Middle frontal gyrus (tissue), 1 donor: ENCODE results near the gene DAPK1.

ENCODE experiments used
- DNase-seq: peaks from one replicate; pipeline ENCODE4 v3.0.0-alpha.2; 2015; ENCODE audit warnings: low spot score; ENCODE audit errors: extremely low spot score

DAPK1 gene

GRCh38 chr9:87497604-87498045 is at the start of gene DAPK1:
TSS of gene DAPK1 (plus strand) at chr9:87497867. CDS start at chr9:87499078, 1,211 bp downstream.
- no peak for DNase-seq

GRCh38 chr9:87451149-87451548 is 46.5 kb upstream of the DAPK1 start:
- DNase-seq, result no peak

- no peak for DNase-seq
Observed at GRCh38 chr9:87455407-87455806, 42.3 kb upstream of the DAPK1 start.

- DNase-seq, result no peak
Observed at GRCh38 chr9:87461256-87461655, 36.4 kb upstream of the DAPK1 start.

- no peak for DNase-seq
Observed at GRCh38 chr9:87464110-87464991, 33.3 kb upstream of the DAPK1 start.

- DNase-seq, result no peak
Observed at GRCh38 chr9:87464992-87465378, 32.7 kb upstream of the DAPK1 start.

- no peak for DNase-seq
Observed at GRCh38 chr9:87465816-87466215, 31.9 kb upstream of the DAPK1 start.

GRCh38 chr9:87467187-87467586 is 30.5 kb upstream of the DAPK1 start:
- DNase-seq, result no peak

GRCh38 chr9:87469793-87470465 is 27.7 kb upstream of the DAPK1 start:
- no peak for DNase-seq

GRCh38 chr9:87471746-87472145 is 25.9 kb upstream of the DAPK1 start:
- no peak for DNase-seq

- no peak for DNase-seq
Observed at GRCh38 chr9:87475463-87475862, 22.2 kb upstream of the DAPK1 start.

- no peak for DNase-seq
Observed at GRCh38 chr9:87478226-87478992, 19.3 kb upstream of the DAPK1 start.

GRCh38 chr9:87479801-87480201 is 17.9 kb upstream of the DAPK1 start:
- no peak for DNase-seq

GRCh38 chr9:87481890-87482855 is 15.5 kb upstream of the DAPK1 start:
- DNase-seq, result no peak

GRCh38 chr9:87490225-87490624 is 7.4 kb upstream of the DAPK1 start:
- DNase-seq, result no peak

- DNase-seq, result no peak
Observed at GRCh38 chr9:87490907-87491306, 6.8 kb upstream of the DAPK1 start.

GRCh38 chr9:87491523-87491922 is 6.1 kb upstream of the DAPK1 start:
- no peak for DNase-seq

- DNase-seq, result no peak
Observed at GRCh38 chr9:87492642-87493041, 5.0 kb upstream of the DAPK1 start.

GRCh38 chr9:87494970-87495471 is 2.6 kb upstream of the DAPK1 start:
- DNase-seq, result no peak

- no peak for DNase-seq
Observed at GRCh38 chr9:87497080-87497603, 525 bp upstream of the DAPK1 start.
